Measurements from ENCODE around the gene NPLOC4. TPM values are rescaled to one million over a fixed set of nuclear protein-coding genes. Genes with fewer than 3 reads are reported as not detected.

NPLOC4 gene
- total and polyA plus RNA-seq, 9 of the 15 experiments (the other 6 are each of a cell fraction or from before 2014, with no cell fraction given) = 1.5 to 116 (median 64.5) TPM

GRCh38 chr17:81662002-81662401 lies 25.1 kb upstream of the NPLOC4 start:
- intact Hi-C loops (cut with micrococcal nuclease) = no loop called here
- FAIRE-seq (no peak), ATAC-seq (no peak), DNase-seq (ENCODE audit: extremely low read depth in 1 of 4, low spot score in 3 of 4) (no peak)
- BruUV-seq (replicated peaks) = no TSS peak
- Histone ChIP-seq H3K4me2 (ENCODE audit: insufficient read depth, low read length) (no peak overlapping the region), H4K20me1 (replicated peaks; ENCODE audit: control insufficient read depth, insufficient read depth, low read length) (no peaks in the 10 kb centered on the region), H3K4me3 (no peak overlapping the region), H3K79me2 (ENCODE audit: control insufficient read depth, insufficient read depth, low read length) (peaks cover 30% of the 10 kb centered on the region), H3K9ac (ENCODE audit: insufficient read depth in 1 of 2, low read depth in 2 of 2, low read length in 2 of 2) (no peak overlapping the region), H3K9me1 (ENCODE audit: control insufficient read depth, insufficient read depth, low read length) (no peaks in the 10 kb centered on the region), H2AFZ (ENCODE audit: low read depth, low read length) (no peak overlapping the region; the same call in 1 of the 2 replicates), H3K4me1 (replicated peaks in 1 of 2; ENCODE audit: control insufficient read depth in 2 of 2, insufficient read depth in 2 of 2, low read length in 2 of 2) (peaks cover 29 to 43% of the 10 kb centered on the region in 2 experiments), H3K36me3 (ENCODE audit: control insufficient read depth, insufficient read depth, low read length) (peaks cover 17% of the 10 kb centered on the region; the same call in 1 of the 3 replicates), H3K9me3 (replicated peaks; ENCODE audit: control insufficient read depth, insufficient read depth, low read depth, low read length) (no peaks in the 10 kb centered on the region), H3K27me3 (ENCODE audit: control insufficient read depth in 2 of 2, insufficient read depth in 2 of 2, low read length in 2 of 2) (no peaks in the 10 kb centered on the region), H3K27ac (ENCODE audit: extremely low read depth, low read depth, low read length) (no peak overlapping the region)
- WGBS (ENCODE audit: insufficient coverage, low coverage, missing lambda C conversion rate) = 90% methylated on average over 4 of the region's 4 CpGs
- CTCF ChIA-PET (ENCODE audit: low intra/inter-chr PET ratio) = no interaction called here
- POLR2A ChIA-PET = interaction anchor here (0.6 to 2.3 kb wide), 7 partner anchors 13 to 1189 kb away, joined by 3 to 8 read pairs (median 3); partner anchors contain the start of genes ARL16 and HGS
- in situ Hi-C loops (cut with MboI) = no loop called here
- TF ChIP-seq BRF1 (IDR thresholded peaks at IDR 0.05; ENCODE audit: borderline replicate concordance, extremely low read depth, insufficient read length) (no peak), CREM (IDR thresholded peaks at IDR 0.05; ENCODE audit: low read depth) (no peak), ATF4 (CRISPR knock-in tag; IDR thresholded peaks at IDR 0.05) (no peak), ZNF639 (CRISPR knock-in tag; conservative IDR thresholded peaks at IDR 0.05 in 1 of 2, IDR thresholded peaks at IDR 0.05 in 1 of 2) (no peak), BRF2 (IDR thresholded peaks at IDR 0.05; ENCODE audit: borderline replicate concordance, insufficient read depth, insufficient read length) (no peak), CHCHD3 (CRISPR knock-in tag; IDR thresholded peaks at IDR 0.05) (no peak), CBFA2T3 (IDR thresholded peaks at IDR 0.05) (no peak), MIER1 (IDR thresholded peaks at IDR 0.05; ENCODE audit: low read depth) (no peak), ZNF57 (CRISPR knock-in tag; IDR thresholded peaks at IDR 0.05) (no peak)

Measured in K562 (cell line).